Esophagus muscularis mucosa (tissue), 4 donors: ENCODE results near the gene RSRC1. TPM values are rescaled to one million over a fixed set of nuclear protein-coding genes. Genes with fewer than 3 reads are reported as not detected.

Source experiments
- DNase-seq: peaks from one replicate; pipeline ENCODE4 v3.0.0-alpha.2; 2017; ENCODE audit errors: extremely low spot score
- H3K27ac ChIP-seq, 4 donors: fragments of 200-600 bp; sonication (generic); replicated peaks in 1 of 4; 1 replicate in 3 of 4; 2 replicates in 1 of 4; pipeline ENCODE4 v1.5.1; 2016 to 2019; ENCODE audit warnings: mild to moderate bottlenecking in 1 of 4
- H3K27me3 ChIP-seq, 4 donors: fragments of 200-600 bp; sonication (generic); one replicate each; pipeline versions ENCODE4 v1.5.1 to v1.6.0; 2016 to 2019
- H3K36me3 ChIP-seq, 4 donors: fragments of 200-600 bp; sonication (generic); one replicate each; pipeline ENCODE4 v1.5.1; 2016 to 2019
- H3K4me1 ChIP-seq, 4 donors: fragments of 200-600 bp; sonication (generic); one replicate each; pipeline ENCODE4 v1.5.1; 2016 to 2019
- H3K4me3 ChIP-seq, 4 donors: fragments of 200-600 bp; sonication (generic); 1 replicate in 2 of 4; 2 replicates in 2 of 4; pipeline ENCODE4 v1.5.1; 2016 to 2019; ENCODE audit warnings: mild to moderate bottlenecking in 4 of 4, moderate library complexity in 1 of 4
- H3K9me3 ChIP-seq, 4 donors: fragments of 200-600 bp; sonication (generic); 1 replicate in 3 of 4; 2 replicates in 1 of 4; pipeline ENCODE4 v1.5.1; 2016 to 2019
- EP300 ChIP-seq: sonication (generic); formaldehyde crosslinking; IDR thresholded peaks from one replicate; pipeline ENCODE4 v1.6.1; 2017; ENCODE audit warnings: antibody characterized with exemption
- POLR2A ChIP-seq: fragments of 450-650 bp; IDR thresholded peaks from one replicate; pipeline ENCODE4 v1.6.1; 2017; ENCODE audit warnings: antibody characterized with exemption, moderate library complexity, mild to moderate bottlenecking, low read depth
- POLR2AphosphoS5 ChIP-seq, 2 donors: sonication (generic); formaldehyde crosslinking; IDR thresholded peaks; one replicate each; pipeline ENCODE4 v1.6.1; 2017; ENCODE audit warnings: antibody characterized with exemption in 2 of 2
- WGBS: methylation state at CpG from one replicate; pipeline ENCODE4 v1.1.5; 2018; 5-methylcytosine and 5-hydroxymethylcytosine counted together
- intact Hi-C: fragments of 100-400 bp; cut with DNase I; formaldehyde crosslinking; loops from one replicate; pipeline ENCODE4 v1.15.1; 2023
- total RNA-seq, 4 donors: library from RNA; depleted of rRNA; stranded (reverse); fragments of >200 nt; gene quantifications; one replicate each; pipeline versions ENCODE4 v1.1.0 to v1.2.1, GENCODE V29; 2016
- TF ChIP-seq, protein P1 (sequence below), 3 experiments: fragments of 200-600 bp in 2 of 3; fragments of 450-650 bp in 1 of 3; sonication (generic) in 2 of 3; IDR thresholded peaks; one replicate each; pipeline ENCODE4 v1.5.1; 2017 to 2019; ENCODE audit warnings: antibody characterized with exemption in 3 of 3, mild to moderate bottlenecking in 2 of 3, moderate library complexity in 1 of 3

Gene RSRC1
- total RNA-seq, 4 donors from 2014 or later, result 33.1 to 57.3 (median 40.6) TPM

DNA sequence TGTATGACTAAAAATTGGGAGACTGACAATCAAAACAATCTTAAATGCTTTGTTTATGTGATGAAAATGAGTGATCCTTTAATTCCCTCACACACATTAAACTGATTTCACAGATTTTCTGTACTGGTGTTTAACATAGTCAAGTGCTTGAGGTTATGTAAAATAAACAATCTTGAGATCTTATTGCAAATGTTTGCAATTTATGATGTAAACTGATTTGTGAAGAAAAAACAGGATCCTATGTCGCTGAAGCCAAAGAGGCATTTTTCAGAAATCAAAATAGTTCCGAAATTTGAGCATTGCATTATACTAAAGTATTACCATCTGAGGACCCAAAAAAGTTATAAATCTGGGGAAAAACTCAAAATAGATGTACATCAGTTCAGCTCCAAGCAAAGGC lies 16.4 kb upstream of the RSRC1 start:
- intact Hi-C loops, result no loop called here
- no peak for DNase-seq
- Histone ChIP-seq H3K9me3 (peaks cover 0 to 7% (median 0%) of the 10 kb centered on the region in 4 donors), H3K27ac (no peak overlapping the region), H3K4me1 (peaks cover 11 to 20% (median 18%) of the 10 kb centered on the region in 4 donors), H3K4me3 (no peak overlapping the region), H3K36me3 (no peaks in the 10 kb centered on the region), H3K27me3 (peaks cover 4 to 73% (median 45%) of the 10 kb centered on the region in 4 donors)
- WGBS, result 88% methylated on average over 2 of the region's 2 CpGs
- TF ChIP-seq, protein P1, sequence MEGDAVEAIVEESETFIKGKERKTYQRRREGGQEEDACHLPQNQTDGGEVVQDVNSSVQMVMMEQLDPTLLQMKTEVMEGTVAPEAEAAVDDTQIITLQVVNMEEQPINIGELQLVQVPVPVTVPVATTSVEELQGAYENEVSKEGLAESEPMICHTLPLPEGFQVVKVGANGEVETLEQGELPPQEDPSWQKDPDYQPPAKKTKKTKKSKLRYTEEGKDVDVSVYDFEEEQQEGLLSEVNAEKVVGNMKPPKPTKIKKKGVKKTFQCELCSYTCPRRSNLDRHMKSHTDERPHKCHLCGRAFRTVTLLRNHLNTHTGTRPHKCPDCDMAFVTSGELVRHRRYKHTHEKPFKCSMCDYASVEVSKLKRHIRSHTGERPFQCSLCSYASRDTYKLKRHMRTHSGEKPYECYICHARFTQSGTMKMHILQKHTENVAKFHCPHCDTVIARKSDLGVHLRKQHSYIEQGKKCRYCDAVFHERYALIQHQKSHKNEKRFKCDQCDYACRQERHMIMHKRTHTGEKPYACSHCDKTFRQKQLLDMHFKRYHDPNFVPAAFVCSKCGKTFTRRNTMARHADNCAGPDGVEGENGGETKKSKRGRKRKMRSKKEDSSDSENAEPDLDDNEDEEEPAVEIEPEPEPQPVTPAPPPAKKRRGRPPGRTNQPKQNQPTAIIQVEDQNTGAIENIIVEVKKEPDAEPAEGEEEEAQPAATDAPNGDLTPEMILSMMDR (IDR thresholded peaks at IDR 0.05), result no peak
- no peak for TF ChIP-seq POLR2AphosphoS5 (IDR thresholded peaks at IDR 0.05)
- TF ChIP-seq POLR2A, result no peak
- no peak for TF ChIP-seq EP300

DNA sequence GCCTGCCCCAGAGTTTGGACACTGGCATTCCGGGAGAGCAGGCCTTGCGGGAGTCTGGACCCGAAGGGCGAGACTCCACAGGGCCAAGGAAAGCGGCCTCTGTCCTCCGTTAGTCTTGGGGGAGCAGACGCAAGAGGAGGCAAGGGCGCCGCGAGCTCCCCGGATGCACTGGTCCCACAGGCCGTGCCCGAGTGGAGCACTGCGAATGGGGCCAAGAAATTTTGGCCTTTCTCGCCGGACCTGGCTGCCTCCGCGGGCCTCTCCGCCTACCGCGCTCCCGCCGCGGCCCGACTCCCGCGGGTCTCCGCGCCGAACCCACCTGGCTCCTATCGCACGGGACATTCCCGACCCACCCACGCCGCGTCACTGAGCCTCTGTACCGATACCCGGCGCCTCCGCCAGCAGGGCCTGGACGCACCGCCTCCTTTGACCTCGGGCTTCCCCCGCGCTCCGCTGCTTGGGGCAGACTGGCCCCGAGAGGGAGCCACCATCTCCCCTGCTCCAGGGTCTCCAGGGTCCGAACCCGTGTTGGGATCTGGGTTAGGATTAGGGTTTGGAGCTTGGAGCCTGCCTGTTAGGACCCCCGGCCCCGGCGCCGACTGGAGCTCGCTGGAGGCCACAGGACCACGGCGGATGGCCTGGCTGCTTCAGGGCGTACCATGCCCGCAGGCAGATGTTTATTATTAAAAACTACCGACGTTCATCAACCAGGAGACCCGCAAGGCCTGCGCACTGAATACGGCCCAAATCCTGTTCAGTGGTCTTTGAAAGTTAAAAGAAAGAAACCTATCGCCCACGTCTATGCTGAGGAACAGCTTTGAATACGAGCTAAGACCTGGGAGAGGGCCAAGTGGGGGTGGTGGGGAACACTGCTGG lies 15.4 kb upstream of the RSRC1 start:
- peaks cover 0 to 7% (median 0%) of the 10 kb centered on the region in 4 donors for H3K9me3 ChIP-seq
- no peak overlapping the region for H3K4me3 ChIP-seq
- no peak for DNase-seq
- no peak overlapping the region for H3K27ac ChIP-seq
- no peaks in the 10 kb centered on the region for H3K36me3 ChIP-seq
- 39% methylated on average over 30 of the region's 66 CpGs for WGBS
- peaks cover 4 to 80% (median 54%) of the 10 kb centered on the region in 4 donors for H3K27me3 ChIP-seq
- TF ChIP-seq POLR2A, result no peak
- TF ChIP-seq EP300, result no peak
- no peak for TF ChIP-seq POLR2AphosphoS5 (IDR thresholded peaks at IDR 0.05)
- peaks cover 11 to 26% (median 19%) of the 10 kb centered on the region in 4 donors for H3K4me1 ChIP-seq
- intact Hi-C loops, result no loop called here

GRCh38 chr3:158095111-158095813 lies 14.6 kb upstream of the RSRC1 start:
- WGBS, result 22% methylated on average over 22 of the region's 22 CpGs
- TF ChIP-seq POLR2A, result no peak
- no peak for TF ChIP-seq EP300
- no peak for TF ChIP-seq POLR2AphosphoS5 (IDR thresholded peaks at IDR 0.05)
- TF ChIP-seq, protein P1 (IDR thresholded peaks at IDR 0.05), result no peak
- Histone ChIP-seq H3K27me3 (peaks cover 4 to 88% (median 61%) of the 10 kb centered on the region in 4 donors), H3K4me3 (no peak overlapping the region), H3K36me3 (no peaks in the 10 kb centered on the region), H3K9me3 (peaks cover 0 to 7% (median 0%) of the 10 kb centered on the region in 4 donors), H3K4me1 (peaks cover 11 to 26% (median 19%) of the 10 kb centered on the region in 4 donors), H3K27ac (no peak overlapping the region)
- intact Hi-C loops, result no loop called here
- no peak for DNase-seq

GRCh38 chr3:158095814-158096704 lies 13.8 kb upstream of the RSRC1 start:
- Histone ChIP-seq H3K36me3 (no peaks in the 10 kb centered on the region), H3K4me1 (peaks cover 11 to 26% (median 19%) of the 10 kb centered on the region in 4 donors), H3K4me3 (no peak overlapping the region), H3K9me3 (peaks cover 0 to 7% (median 0%) of the 10 kb centered on the region in 4 donors), H3K27ac (no peak overlapping the region), H3K27me3 (peaks cover 4 to 96% (median 69%) of the 10 kb centered on the region in 4 donors)
- WGBS, result 18% methylated on average over 20 of the region's 20 CpGs
- intact Hi-C loops, result no loop called here
- TF ChIP-seq, protein P1 (IDR thresholded peaks at IDR 0.05), result no peak
- no peak for TF ChIP-seq EP300
- no peak for TF ChIP-seq POLR2AphosphoS5 (IDR thresholded peaks at IDR 0.05)
- no peak for TF ChIP-seq POLR2A
- DNase-seq, result no peak
